ENCODE results near the gene CREBBP.

- TF ChIP-seq, protein P1, sequence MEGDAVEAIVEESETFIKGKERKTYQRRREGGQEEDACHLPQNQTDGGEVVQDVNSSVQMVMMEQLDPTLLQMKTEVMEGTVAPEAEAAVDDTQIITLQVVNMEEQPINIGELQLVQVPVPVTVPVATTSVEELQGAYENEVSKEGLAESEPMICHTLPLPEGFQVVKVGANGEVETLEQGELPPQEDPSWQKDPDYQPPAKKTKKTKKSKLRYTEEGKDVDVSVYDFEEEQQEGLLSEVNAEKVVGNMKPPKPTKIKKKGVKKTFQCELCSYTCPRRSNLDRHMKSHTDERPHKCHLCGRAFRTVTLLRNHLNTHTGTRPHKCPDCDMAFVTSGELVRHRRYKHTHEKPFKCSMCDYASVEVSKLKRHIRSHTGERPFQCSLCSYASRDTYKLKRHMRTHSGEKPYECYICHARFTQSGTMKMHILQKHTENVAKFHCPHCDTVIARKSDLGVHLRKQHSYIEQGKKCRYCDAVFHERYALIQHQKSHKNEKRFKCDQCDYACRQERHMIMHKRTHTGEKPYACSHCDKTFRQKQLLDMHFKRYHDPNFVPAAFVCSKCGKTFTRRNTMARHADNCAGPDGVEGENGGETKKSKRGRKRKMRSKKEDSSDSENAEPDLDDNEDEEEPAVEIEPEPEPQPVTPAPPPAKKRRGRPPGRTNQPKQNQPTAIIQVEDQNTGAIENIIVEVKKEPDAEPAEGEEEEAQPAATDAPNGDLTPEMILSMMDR (IDR thresholded peaks at IDR 0.05): no peak
- no peak for TF ChIP-seq POLR2A (IDR thresholded peaks at IDR 0.05)
- no peak for TF ChIP-seq POLR2AphosphoS5 (IDR thresholded peaks at IDR 0.05)
Observed at GRCh38 chr16:3810818-3811217, 69.7 kb downstream of the CREBBP start.
